Stimulated activated CD4-positive, alpha-beta T cell treated with anti-CD3 and anti-CD28 coated beads, Interleukin-12 subunit alpha, Interleukin-12 subunit beta, amount 100 ng/mL, for 4 hours (primary cell): ENCODE data around the gene REEP2.
A peak's percentile ranks its signal among the peaks of the same experiment; 100 is the strongest.
"Not testable (repeated sequence)": the region's sequence is repeated elsewhere in the genome, so short reads cannot be mapped to it uniquely, and the experiment has no call there.

ENCODE experiments used
- DNase-seq: peaks from one replicate; pipeline ENCODE4 v3.0.0-alpha.2; 2020

REEP2 gene

DNA sequence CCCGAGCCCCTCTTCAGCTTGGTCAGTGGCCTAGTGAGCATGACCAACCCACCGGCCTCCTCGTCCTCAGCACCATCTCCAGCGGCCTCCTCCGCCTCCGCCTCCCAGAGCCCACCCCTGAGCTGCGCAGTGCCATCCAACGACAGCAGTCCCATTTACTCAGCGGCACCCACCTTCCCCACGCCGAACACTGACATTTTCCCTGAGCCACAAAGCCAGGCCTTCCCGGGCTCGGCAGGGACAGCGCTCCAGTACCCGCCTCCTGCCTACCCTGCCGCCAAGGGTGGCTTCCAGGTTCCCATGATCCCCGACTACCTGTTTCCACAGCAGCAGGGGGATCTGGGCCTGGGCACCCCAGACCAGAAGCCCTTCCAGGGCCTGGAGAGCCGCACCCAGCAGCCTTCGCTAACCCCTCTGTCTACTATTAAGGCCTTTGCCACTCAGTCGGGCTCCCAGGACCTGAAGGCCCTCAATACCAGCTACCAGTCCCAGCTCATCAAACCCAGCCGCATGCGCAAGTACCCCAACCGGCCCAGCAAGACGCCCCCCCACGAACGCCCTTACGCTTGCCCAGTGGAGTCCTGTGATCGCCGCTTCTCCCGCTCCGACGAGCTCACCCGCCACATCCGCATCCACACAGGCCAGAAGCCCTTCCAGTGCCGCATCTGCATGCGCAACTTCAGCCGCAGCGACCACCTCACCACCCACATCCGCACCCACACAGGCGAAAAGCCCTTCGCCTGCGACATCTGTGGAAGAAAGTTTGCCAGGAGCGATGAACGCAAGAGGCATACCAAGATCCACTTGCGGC, 28.2 kb downstream of the REEP2 start:
- no peak for DNase-seq

DNA sequence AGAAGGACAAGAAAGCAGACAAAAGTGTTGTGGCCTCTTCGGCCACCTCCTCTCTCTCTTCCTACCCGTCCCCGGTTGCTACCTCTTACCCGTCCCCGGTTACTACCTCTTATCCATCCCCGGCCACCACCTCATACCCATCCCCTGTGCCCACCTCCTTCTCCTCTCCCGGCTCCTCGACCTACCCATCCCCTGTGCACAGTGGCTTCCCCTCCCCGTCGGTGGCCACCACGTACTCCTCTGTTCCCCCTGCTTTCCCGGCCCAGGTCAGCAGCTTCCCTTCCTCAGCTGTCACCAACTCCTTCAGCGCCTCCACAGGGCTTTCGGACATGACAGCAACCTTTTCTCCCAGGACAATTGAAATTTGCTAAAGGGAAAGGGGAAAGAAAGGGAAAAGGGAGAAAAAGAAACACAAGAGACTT, 28.9 kb downstream of the REEP2 start:
- no peak for DNase-seq

DNA sequence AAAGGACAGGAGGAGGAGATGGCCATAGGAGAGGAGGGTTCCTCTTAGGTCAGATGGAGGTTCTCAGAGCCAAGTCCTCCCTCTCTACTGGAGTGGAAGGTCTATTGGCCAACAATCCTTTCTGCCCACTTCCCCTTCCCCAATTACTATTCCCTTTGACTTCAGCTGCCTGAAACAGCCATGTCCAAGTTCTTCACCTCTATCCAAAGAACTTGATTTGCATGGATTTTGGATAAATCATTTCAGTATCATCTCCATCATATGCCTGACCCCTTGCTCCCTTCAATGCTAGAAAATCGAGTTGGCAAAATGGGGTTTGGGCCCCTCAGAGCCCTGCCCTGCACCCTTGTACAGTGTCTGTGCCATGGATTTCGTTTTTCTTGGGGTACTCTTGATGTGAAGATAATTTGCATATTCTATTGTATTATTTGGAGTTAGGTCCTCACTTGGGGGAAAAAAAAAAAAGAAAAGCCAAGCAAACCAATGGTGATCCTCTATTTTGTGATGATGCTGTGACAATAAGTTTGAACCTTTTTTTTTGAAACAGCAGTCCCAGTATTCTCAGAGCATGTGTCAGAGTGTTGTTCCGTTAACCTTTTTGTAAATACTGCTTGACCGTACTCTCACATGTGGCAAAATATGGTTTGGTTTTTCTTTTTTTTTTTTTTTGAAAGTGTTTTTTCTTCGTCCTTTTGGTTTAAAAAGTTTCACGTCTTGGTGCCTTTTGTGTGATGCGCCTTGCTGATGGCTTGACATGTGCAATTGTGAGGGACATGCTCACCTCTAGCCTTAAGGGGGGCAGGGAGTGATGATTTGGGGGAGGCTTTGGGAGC, 29.5 kb downstream of the REEP2 start:
- no peak for DNase-seq

DNA sequence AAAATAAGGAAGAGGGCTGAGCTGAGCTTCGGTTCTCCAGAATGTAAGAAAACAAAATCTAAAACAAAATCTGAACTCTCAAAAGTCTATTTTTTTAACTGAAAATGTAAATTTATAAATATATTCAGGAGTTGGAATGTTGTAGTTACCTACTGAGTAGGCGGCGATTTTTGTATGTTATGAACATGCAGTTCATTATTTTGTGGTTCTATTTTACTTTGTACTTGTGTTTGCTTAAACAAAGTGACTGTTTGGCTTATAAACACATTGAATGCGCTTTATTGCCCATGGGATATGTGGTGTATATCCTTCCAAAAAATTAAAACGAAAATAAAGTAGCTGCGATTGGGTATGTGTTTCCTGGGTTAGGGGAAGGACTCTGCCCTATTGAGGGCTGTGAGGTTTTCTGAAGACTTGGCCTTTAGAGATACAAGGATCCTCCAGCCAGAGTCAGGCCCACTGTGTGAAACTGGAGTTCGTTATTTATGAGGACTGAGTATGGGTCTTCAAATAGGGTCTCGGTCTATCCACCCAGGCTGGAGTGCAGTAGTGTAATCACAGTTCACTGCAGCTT, 30.2 kb downstream of the REEP2 start:
- DNase-seq = no peak

DNA sequence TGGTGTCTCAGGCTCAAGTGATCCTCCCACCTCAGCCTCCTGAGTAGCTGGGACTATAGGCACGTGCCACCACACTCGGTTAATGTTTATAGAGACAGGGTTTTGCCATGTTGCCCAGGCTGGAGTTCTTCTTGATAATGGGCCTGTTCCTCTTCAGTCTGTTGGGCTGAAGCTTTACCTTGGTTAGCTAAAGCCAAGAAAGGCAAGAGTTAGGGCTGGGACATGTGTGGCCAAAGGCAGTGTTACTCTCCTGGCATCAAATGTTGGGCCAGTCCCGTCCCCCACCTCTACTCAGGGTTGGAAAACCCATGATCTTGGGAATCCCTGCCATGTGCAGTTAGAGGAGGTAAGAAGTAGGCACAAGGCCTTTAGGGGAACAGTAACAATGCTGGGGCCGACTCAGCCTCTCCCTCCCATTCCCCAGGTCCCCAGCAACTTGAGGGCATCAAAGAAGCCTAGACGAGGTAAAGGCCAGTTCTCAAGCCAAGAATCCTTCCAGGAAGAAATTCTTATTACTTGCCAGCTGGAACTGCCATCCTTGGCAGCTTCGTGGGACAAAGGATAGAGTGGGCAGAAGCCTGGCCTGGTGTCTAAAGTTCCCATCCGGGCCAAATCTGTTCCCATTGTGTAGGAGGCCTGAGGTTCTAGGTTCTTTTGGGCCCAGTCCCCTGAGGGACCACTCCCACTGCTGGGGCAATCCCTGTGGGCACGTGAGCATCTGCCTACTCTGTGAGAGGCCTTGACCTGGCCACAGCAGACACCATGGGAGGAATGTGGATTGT, 30.9 kb downstream of the REEP2 start:
- no peak for DNase-seq

DNA sequence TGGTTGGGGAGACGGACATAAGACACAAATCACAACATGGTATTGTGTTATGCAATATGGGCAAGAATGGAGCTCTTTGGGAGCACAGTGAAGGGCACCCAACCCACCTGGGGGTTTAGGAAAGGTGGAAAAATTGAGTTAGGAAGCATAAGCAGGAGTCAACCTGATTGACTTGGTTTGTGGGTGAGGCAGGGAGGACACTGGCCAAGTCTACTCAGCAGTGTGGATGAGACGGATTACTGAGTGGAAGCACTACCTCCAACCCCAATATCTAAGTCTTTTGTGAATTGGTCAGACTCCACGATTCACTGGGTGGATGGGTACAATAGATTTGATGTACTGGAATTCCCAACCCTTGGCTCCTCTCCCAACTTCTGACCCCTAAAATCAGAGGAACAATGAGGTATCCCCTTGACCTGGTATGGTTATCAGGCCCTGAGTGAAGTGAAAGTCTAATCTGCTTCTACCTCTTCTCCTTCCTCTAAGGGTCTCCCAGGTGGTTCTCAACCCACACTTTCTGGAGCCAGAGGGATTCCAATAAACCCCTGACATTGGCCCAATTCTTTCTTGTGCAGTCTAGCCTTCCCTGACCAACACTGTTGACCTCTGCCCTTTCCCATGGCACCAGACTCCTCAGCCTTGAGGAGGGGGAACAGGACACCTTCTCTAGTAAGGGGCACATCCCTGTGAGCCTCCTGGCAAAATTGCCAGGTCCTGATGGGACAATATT, 31.6 kb downstream of the REEP2 start:
- no peak for DNase-seq

DNA sequence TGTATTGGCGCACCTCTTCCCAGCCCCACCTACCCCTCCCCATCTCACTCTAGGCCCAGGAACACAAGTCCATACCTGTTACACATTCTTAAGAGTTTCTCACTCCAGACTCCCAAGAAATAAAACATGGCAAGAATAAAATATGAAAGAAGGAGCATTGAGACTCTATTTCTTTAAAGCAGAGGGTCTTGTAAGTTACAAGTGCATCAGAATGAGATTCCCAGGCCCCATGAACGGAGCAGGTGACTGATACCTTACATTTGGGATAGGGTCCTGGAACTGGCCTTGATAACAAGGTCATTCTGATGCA, 32.1 kb downstream of the REEP2 start:
- DNase-seq = no peak

DNA sequence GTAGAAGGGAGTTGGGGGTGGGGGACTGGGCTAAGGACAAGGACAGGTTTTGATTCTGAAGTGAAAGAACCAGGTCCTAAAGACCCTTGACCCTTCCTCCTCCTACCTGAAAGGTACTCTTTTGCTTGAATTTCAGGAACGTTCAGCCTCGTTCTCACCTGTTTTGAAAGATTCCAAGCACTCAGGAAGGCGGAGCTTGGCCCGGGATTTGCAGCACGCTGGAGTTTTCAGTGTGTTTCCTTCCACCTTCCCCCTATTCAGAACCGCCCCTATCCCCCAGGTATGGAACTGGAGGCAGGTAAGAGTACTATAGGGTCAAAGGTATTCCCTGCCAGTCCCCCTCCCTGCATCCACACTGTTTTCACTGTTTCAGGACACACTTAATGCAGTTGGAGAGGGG, 33.5 kb downstream of the REEP2 start:
- DNase-seq = no peak

DNA sequence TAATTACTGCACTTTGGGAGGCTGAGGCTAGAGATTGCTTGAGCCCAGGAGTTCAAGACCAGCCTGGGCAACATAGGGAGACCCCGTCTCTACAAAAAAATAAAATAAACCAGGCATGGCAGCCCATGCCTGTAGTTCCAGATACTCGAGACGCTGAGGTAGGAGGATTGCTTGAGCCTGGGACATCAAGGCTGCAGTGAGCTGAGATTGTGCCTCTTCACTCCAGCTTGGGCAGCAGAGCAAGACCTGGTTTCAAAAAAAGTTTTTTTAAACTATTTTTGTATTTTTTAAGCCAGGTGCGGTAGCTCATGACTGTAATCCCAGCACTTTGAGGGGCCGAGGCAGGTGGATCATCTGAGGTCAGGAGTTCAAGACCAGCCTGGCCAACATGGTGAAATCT, 34.3 kb downstream of the REEP2 start:
- not testable (repeated sequence) for DNase-seq

DNA sequence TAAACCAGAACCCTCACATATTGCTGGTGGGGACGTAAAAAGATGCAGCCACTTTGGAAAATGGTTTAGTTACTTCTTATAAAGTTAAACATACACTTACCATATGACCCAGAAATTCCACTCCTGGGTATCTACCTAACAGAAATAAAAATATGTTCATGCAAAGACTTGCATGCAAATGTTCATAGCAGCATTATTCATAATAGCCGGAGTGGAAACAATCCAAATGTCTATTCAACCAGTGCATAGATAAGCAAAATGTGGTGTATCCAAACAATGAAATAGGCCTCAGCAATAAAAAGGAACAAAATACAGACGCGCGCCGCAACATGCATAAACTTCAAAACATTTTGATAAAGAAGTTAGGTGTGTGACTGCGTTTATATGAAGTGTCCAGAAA, 38.1 kb downstream of the REEP2 start:
- no peak for DNase-seq

DNA sequence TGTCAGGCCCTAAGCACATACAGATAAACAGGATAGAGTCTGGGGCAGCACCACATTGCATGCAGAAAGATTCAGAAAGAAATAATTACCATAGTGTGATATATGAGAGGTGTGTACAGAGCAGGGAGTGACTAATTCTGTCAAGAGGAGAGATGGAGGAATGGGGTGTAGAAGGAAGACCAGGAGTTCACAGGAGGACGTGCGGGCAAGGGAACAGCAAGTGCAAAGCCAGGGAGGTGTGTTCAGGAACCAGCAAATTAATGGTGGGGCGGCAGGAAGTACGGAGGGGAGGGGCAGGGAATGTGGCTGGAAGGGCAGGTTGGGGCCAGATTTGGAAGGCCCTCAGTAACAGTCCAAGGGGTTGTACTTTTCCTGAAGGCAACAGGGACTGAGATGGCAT, 43.8 kb downstream of the REEP2 start:
- DNase-seq = no peak

DNA sequence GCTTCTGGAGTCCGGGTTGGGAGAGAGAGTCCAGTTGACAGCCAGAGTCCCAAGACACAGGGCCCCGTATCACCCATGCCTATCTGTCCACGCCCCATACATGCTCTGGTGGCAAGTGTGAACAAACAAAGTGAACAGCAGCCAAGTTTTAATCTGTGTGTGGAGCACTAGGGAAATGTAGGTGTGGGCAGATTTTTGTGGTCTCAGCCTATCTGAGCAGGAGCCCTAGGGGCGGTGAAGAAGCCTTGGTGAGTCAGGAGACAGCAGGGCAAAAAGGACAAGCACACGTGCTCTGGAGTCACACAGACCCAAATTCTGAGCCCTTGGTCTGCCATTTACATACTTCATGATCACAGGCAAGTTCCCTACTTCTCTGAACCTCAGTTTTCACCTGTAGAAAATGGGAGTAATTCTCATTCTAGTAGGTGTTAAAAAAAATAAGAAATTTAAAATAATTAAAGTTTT, 49.7 kb downstream of the REEP2 start:
- DNase-seq = no peak

DNA sequence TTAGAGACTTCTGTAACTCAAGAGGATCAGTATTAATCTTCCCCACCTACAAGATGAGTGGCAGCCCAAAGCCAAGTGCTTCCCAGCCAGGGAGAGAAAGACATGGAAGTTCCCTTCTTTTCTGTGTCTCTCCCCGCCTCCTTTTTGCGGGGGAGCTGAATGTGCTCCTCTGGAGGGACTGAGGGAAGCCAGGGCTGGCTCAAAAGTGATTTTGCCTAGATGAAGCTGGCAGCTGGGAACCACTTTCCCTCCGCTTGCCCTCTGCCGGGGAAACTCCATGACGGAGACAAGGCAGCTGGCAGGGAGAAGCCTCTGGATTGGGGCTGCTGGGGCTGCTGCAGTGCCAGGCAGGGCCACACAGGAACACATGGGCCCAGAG, 50.8 kb downstream of the REEP2 start:
- DNase-seq = no peak

DNA sequence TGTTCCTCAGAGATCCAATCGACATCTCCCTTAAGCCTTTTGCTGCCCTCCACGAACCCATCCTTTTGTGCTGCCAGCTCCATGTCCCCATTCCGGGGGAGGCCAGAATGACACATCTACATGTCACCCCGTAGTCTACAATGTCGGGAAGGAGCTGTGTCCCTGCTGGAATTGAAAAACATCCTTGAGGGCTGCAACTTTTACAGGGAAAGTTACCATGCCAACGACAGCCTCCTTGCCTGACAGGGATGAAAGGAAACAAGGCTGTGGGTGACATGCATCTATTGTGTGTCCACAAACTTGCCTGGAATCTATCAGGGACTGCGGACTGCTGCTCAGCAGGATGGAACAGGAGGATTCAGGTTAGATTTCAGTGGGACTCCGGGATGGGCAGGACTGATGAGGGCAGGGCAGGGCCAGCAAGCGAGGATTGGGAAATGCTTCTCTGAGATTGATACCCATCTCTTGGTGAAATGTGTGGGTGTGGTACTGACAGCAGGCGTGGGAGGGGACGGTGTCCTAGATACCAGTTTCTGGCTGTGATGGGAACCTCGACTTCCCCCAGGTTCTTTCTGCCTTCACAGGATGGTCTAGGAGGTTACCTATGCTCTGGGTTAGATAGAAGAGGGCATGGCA, 51.9 kb downstream of the REEP2 start:
- DNase-seq = no peak

DNA sequence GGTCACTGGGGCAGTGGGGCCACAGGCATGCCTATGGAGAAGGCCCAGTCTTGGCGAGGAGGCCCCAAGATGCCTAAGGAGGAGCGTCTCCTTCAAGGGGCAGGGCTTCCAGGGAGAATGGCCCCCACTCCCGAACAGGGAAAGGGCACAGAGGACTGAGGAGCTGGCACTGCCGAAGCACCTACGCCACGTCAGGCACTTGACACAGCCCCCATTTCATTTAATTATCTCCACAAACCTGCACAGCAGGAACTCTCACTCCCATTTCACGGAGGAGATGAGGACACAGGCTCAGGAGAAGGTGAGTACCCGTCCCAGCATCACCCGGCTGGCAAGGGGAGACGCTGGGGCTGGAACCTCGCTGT, 52.4 kb downstream of the REEP2 start:
- DNase-seq = no peak

DNA sequence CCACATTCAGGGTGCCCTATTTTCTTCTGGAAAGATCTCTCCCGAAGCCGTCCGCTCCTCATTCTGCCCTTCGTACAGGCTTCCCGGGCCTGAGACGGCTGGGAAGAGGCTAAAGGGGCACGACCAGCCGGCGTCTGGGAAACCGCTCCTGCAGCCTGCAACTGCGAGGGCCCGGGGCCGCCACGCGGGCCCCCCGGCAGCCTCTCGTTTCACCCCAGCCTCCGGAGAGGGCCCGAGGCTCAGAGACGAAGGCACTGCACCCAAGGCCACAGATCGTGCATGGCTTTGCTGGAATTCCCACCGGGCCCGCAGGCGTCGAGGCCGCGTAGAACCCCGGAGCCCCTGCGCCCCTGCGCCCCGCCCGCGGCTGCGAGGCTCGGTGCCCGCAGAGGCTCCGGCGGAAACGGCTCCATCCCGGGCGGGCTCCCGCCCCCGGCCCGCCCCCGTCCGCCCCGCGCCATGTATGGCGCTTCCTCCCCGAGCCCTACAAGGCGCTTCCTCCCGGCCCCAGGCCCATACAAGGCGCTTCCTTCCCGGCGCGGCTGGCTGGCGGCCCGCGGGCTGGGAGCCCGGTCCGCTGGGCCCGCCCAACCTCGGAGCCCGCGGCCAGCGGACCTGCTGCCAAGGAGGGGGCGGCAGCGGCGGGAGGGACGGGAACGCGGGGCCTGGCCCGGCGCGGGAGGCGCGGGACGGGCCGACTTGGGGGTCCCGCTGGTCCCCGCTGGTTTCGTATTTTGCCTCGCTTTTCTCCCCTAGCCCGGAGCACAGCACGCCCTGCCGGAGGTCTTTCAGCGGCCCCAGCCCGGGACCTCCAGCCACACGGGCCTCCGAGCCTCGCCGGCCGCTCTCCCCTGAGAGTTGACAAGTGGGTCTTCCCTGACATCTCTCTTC, 53.1 kb downstream of the REEP2 start:
- DNase-seq = peak; percentile 80

DNA sequence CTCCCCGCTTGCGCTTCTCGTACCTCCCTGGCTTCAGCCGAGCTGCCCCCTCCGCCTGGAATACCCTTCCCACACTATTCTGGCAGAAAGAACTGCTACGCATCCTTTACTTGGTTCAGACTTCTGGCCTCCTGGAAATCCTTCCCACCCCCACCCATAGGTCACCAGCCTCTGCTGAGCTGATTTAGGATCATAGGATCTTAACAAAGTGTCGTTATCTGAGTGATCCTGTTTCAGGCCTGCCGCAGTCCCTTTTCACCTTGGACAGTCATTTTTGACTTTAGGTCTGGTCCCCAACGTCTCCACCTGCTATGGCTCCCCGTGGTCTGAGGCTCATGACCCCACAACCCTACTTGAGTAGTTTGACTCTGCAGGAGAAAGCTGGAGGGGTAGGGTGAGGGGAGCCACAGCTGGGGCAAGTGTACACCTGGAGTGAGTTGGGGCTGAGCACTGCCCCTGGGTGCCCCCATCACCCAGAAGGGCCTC, 53.7 kb downstream of the REEP2 start:
- no peak for DNase-seq

DNA sequence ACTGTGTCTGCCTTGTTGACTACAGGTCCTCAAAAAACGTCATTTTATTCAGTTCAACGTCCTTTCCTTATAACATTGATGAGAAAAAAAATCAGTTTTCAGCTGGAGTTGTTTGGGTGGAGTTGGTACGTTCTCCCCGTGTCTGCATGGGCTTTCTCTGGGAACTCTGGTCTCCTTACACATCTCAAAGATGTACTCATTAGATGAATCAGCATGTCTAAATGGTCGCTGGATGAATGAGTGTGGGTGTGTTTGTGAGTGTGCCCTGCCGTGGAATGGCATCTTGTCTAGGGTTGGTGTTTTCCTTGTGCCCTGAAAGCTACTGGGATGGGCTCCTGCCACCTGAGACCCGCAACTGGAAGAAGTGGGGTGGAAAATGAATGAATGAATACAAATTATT, 56.5 kb downstream of the REEP2 start:
- DNase-seq = no peak
